Small intestine (tissue), 4 donors: ENCODE data around the gene PTPN6. TPM values are rescaled to one million over a fixed set of nuclear protein-coding genes. Genes with fewer than 3 reads are reported as not detected.

Experiments
- polyA plus RNA-seq, 4 donors: library from polyadenylated mRNA; stranded (reverse) in 3 of 4; unstranded in 1 of 4; fragments of 200-250 nt in 3 of 4; fragments of 120-200 nt in 1 of 4; gene quantifications; one replicate each; pipeline versions ENCODE4 v1.2.1 to v1.2.3, GENCODE V29; 2013
- donor health status: healthy with polysubstance abuse.
- donor health status: Bipolar disorder and iron deficiency.
- donor health status: healthy.

The PTPN6 gene
- polyA plus RNA-seq, 4 donors, result 37.4 to 81.1 (median 58.7) TPM

Other genes with a start within 250 kb of the PTPN6 start
- gene COPS7A, start 227.3 kb upstream of the PTPN6 start, polyA plus RNA-seq, result 10 to 100 TPM; 30.5 to 49.3 (median 36.1) TPM
- 100 to 1,000 TPM; 163 to 233 (median 187) TPM for gene MLF2, start 198.2 kb upstream of the PTPN6 start, polyA plus RNA-seq
- gene PTMS, start 185.0 kb upstream of the PTPN6 start, polyA plus RNA-seq, result 100 to 1,000 TPM in 2 of 4 donors, 10 to 100 TPM in 2; 34.0 to 204 (median 122) TPM
- gene LAG3, start 178.8 kb upstream of the PTPN6 start, polyA plus RNA-seq, result 1 to 10 TPM in 2 of 4 donors, under 1 TPM in 2; 0.67 to 5.9 (median 1.3) TPM
- gene CD4, start 161.8 kb upstream of the PTPN6 start, polyA plus RNA-seq, result 10 to 100 TPM in 1 of 4 donors, 1 to 10 TPM in 2, under 1 TPM in 1; 0.89 to 19.1 (median 6.5) TPM
- gene GPR162, start 129.5 kb upstream of the PTPN6 start, polyA plus RNA-seq, result 1 to 10 TPM in 3 of 4 donors, not detected in 1; 1.1 to 6.7 (median 5.1) TPM
- 10 to 100 TPM in 1 of 4 donors, 1 to 10 TPM in 2, under 1 TPM in 1; 0.89 to 18.3 (median 4.9) TPM for gene P3H3, start 122.9 kb upstream of the PTPN6 start, polyA plus RNA-seq
- 1 to 10 TPM in 3 of 4 donors, not detected in 1; 1.0 to 5.5 (median 3.2) TPM for gene GNB3, start 110.4 kb upstream of the PTPN6 start, polyA plus RNA-seq
- 10 to 100 TPM; 30.3 to 99.1 (median 49.0) TPM for gene CDCA3, start 100.1 kb upstream of the PTPN6 start, polyA plus RNA-seq
- gene USP5, start 99.2 kb upstream of the PTPN6 start, polyA plus RNA-seq, result 10 to 100 TPM; 31.9 to 54.0 (median 39.2) TPM
- gene TPI1, start 83.8 kb upstream of the PTPN6 start, polyA plus RNA-seq, result 1,000 to 10,000 TPM in 2 of 4 donors, 100 to 1,000 TPM in 2; 574 to 1,439 (median 1,040) TPM
- gene SPSB2, start 78.1 kb upstream of the PTPN6 start, polyA plus RNA-seq, result 10 to 100 TPM in 3 of 4 donors, 1 to 10 TPM in 1; 9.7 to 22.5 (median 12.7) TPM
- 1 to 10 TPM; 3.6 to 8.2 (median 4.7) TPM for gene LRRC23, start 46.5 kb upstream of the PTPN6 start, polyA plus RNA-seq
- 10 to 100 TPM in 1 of 4 donors, 1 to 10 TPM in 2, under 1 TPM in 1; 0.67 to 19.1 (median 3.1) TPM for gene ENO2, start 36.8 kb upstream of the PTPN6 start, polyA plus RNA-seq
- gene ATN1, start 23.4 kb upstream of the PTPN6 start, polyA plus RNA-seq, result 10 to 100 TPM; 34.0 to 63.3 (median 46.2) TPM
- not detected for gene RNU7-1, start 7.5 kb upstream of the PTPN6 start, polyA plus RNA-seq
- gene C12orf57, start 7.3 kb upstream of the PTPN6 start, polyA plus RNA-seq, result 100 to 1,000 TPM; 119 to 379 (median 273) TPM
- 100 to 1,000 TPM; 165 to 311 (median 212) TPM for gene PHB2, start 19.3 kb downstream of the PTPN6 start, polyA plus RNA-seq
- gene EMG1, start 19.6 kb downstream of the PTPN6 start, polyA plus RNA-seq, result 10 to 100 TPM; 12.3 to 39.3 (median 23.2) TPM
- gene LPCAT3, start 67.1 kb downstream of the PTPN6 start, polyA plus RNA-seq, result 10 to 100 TPM; 67.8 to 95.9 (median 77.3) TPM
- gene C1S, start 109.4 kb downstream of the PTPN6 start, polyA plus RNA-seq, result 100 to 1,000 TPM in 1 of 4 donors, 10 to 100 TPM in 2, 1 to 10 TPM in 1; 4.7 to 196 (median 35.0) TPM
- gene C1R, start 141.1 kb downstream of the PTPN6 start, polyA plus RNA-seq, result 100 to 1,000 TPM in 1 of 4 donors, 10 to 100 TPM in 2, 1 to 10 TPM in 1; 4.5 to 254 (median 22.9) TPM
- 10 to 100 TPM in 3 of 4 donors, 1 to 10 TPM in 1; 10.0 to 77.1 (median 22.1) TPM for gene C1RL, start 157.9 kb downstream of the PTPN6 start, polyA plus RNA-seq
- 10 to 100 TPM in 2 of 4 donors, 1 to 10 TPM in 1, under 1 TPM in 1; 0.67 to 19.0 (median 7.8) TPM for gene RBP5, start 177.5 kb downstream of the PTPN6 start, polyA plus RNA-seq
- gene CLSTN3, start 179.0 kb downstream of the PTPN6 start, polyA plus RNA-seq, result 10 to 100 TPM in 3 of 4 donors, 1 to 10 TPM in 1; 6.5 to 61.6 (median 13.8) TPM
- gene PEX5, start 238.3 kb downstream of the PTPN6 start, polyA plus RNA-seq, result 10 to 100 TPM; 17.8 to 40.3 (median 28.2) TPM